ENCODE measurements around the gene WDR35. TPM values are rescaled to one million over a fixed set of nuclear protein-coding genes. Genes with fewer than 3 reads are reported as not detected.

The WDR35 gene
- total and polyA plus RNA-seq, 4 donors, result 0.97 to 3.8 (median 1.6) TPM

GRCh38 chr2:20005067-20005627 lies 15.2 kb upstream of the WDR35 start:
- H3K9ac ChIP-seq (ENCODE audit: low read depth in 1 of 2, low read length in 2 of 2), result no peak overlapping the region
- H3K27ac ChIP-seq (ENCODE audit: low read depth in 1 of 2, low read length in 2 of 2), result no peak overlapping the region
- DNase-seq (ENCODE audit: low spot score), result no peak
- no peaks in the 10 kb centered on the region for H3K27me3 ChIP-seq (ENCODE audit: control insufficient read depth in 4 of 4, insufficient read depth in 4 of 4, low read length in 3 of 4)
- no peaks in the 10 kb centered on the region for H3K4me1 ChIP-seq (ENCODE audit: control insufficient read depth in 4 of 4, insufficient read depth in 4 of 4, low read length in 3 of 4)
- no peaks in the 10 kb centered on the region for H3K9me3 ChIP-seq (ENCODE audit: control insufficient read depth in 4 of 4, low read length in 3 of 4)
- H3K36me3 ChIP-seq (ENCODE audit: control insufficient read depth in 4 of 4, insufficient read depth in 3 of 4, low read depth in 1 of 4, low read length in 3 of 4), result no peaks in the 10 kb centered on the region
- H3K4me3 ChIP-seq (ENCODE audit: low read depth in 1 of 3, low read length in 3 of 3), result no peak overlapping the region
- 85% methylated on average over 10 of the region's 10 CpGs for WGBS
- TF ChIP-seq TAF1 (conservative IDR thresholded peaks at IDR 0.05) (no peak), JUND (IDR thresholded peaks at IDR 0.05) (no peak), YY1 (IDR thresholded peaks at IDR 0.05) (no peak), ZBTB33 (IDR thresholded peaks at IDR 0.05) (no peak), FOXA1 (IDR thresholded peaks at IDR 0.05) (no peak), HNF4A (conservative IDR thresholded peaks at IDR 0.05) (no peak), CTCF (IDR thresholded peaks at IDR 0.05; ENCODE audit: low read depth, low read length, missing input control) (no peak), GABPA (IDR thresholded peaks at IDR 0.05 in 1 of 2, conservative IDR thresholded peaks at IDR 0.05 in 1 of 2) (no peak), RXRA (IDR thresholded peaks at IDR 0.05) (no peak), EGR1 (IDR thresholded peaks at IDR 0.05; ENCODE audit: low read depth in 2 of 2) (no peak), FOXA2 (IDR thresholded peaks at IDR 0.05) (no peak), RAD21 (IDR thresholded peaks at IDR 0.05) (no peak)

GRCh38 chr2:20001361-20001863 lies 11.5 kb upstream of the WDR35 start:
- no peak overlapping the region for H3K4me3 ChIP-seq (ENCODE audit: low read depth in 1 of 3, low read length in 3 of 3)
- 82% methylated on average over 2 of the region's 2 CpGs for WGBS

GRCh38 chr2:19993731-19994130 lies 3.8 kb upstream of the WDR35 start:
- no peaks in the 10 kb centered on the region for H3K9me3 ChIP-seq (ENCODE audit: control insufficient read depth in 4 of 4, low read length in 3 of 4)
- no peaks in the 10 kb centered on the region for H3K36me3 ChIP-seq (ENCODE audit: control insufficient read depth in 4 of 4, insufficient read depth in 3 of 4, low read depth in 1 of 4, low read length in 3 of 4)
- no peak overlapping the region for H3K9ac ChIP-seq (ENCODE audit: low read depth in 1 of 2, low read length in 2 of 2)
- H3K4me1 ChIP-seq (ENCODE audit: control insufficient read depth in 4 of 4, insufficient read depth in 4 of 4, low read length in 3 of 4), result peaks cover 4 to 16% (median 12%) of the 10 kb centered on the region in 4 donors
- no peak for DNase-seq (ENCODE audit: low spot score)
- TF ChIP-seq YY1 (IDR thresholded peaks at IDR 0.05), result no peak
- no peak for TF ChIP-seq JUND (IDR thresholded peaks at IDR 0.05)
- TF ChIP-seq ATF3 (IDR thresholded peaks at IDR 0.05), result no peak
- no peak for TF ChIP-seq HNF4A (conservative IDR thresholded peaks at IDR 0.05)
- no peak for TF ChIP-seq MAX (IDR thresholded peaks at IDR 0.05)
- no peak for TF ChIP-seq TAF1 (conservative IDR thresholded peaks at IDR 0.05)
- TF ChIP-seq FOXA2 (IDR thresholded peaks at IDR 0.05), result no peak
- no peak for TF ChIP-seq CTCF (IDR thresholded peaks at IDR 0.05; ENCODE audit: low read depth, low read length, missing input control)
- TF ChIP-seq RAD21 (IDR thresholded peaks at IDR 0.05), result no peak
- no peak for TF ChIP-seq RXRA (IDR thresholded peaks at IDR 0.05)
- no peak for TF ChIP-seq ZBTB33 (IDR thresholded peaks at IDR 0.05)
- no peak overlapping the region for H3K27ac ChIP-seq (ENCODE audit: low read depth in 1 of 2, low read length in 2 of 2)
- H3K4me3 ChIP-seq (ENCODE audit: low read depth in 1 of 3, low read length in 3 of 3), result no peak overlapping the region
- H3K27me3 ChIP-seq (ENCODE audit: control insufficient read depth in 4 of 4, insufficient read depth in 4 of 4, low read length in 3 of 4), result peaks cover 0 to 4% (median 0%) of the 10 kb centered on the region in 4 donors

More at GRCh38 chr2:20001361-20001863, 11.5 kb upstream of the WDR35 start:
- Histone ChIP-seq H3K4me1 (ENCODE audit: control insufficient read depth in 4 of 4, insufficient read depth in 4 of 4, low read length in 3 of 4) (no peaks in the 10 kb centered on the region), H3K9ac (ENCODE audit: low read depth in 1 of 2, low read length in 2 of 2) (no peak overlapping the region), H3K9me3 (ENCODE audit: control insufficient read depth in 4 of 4, low read length in 3 of 4) (no peaks in the 10 kb centered on the region), H3K27me3 (ENCODE audit: control insufficient read depth in 4 of 4, insufficient read depth in 4 of 4, low read length in 3 of 4) (no peaks in the 10 kb centered on the region), H3K36me3 (ENCODE audit: control insufficient read depth in 4 of 4, insufficient read depth in 3 of 4, low read depth in 1 of 4, low read length in 3 of 4) (no peaks in the 10 kb centered on the region), H3K27ac (ENCODE audit: low read depth in 1 of 2, low read length in 2 of 2) (no peak overlapping the region)
- no peak for DNase-seq (ENCODE audit: low spot score)
- TF ChIP-seq HNF4A (conservative IDR thresholded peaks at IDR 0.05) (no peak), GABPA (IDR thresholded peaks at IDR 0.05 in 1 of 2, conservative IDR thresholded peaks at IDR 0.05 in 1 of 2) (no peak), FOXA1 (IDR thresholded peaks at IDR 0.05) (no peak), HNF4G (IDR thresholded peaks at IDR 0.05) (no peak), RAD21 (IDR thresholded peaks at IDR 0.05) (no peak), TAF1 (conservative IDR thresholded peaks at IDR 0.05) (no peak), SP1 (IDR thresholded peaks at IDR 0.05) (no peak), NR2F2 (IDR thresholded peaks at IDR 0.05) (no peak)
